ENCODE results near the gene TLL2. TPM values are rescaled to one million over a fixed set of nuclear protein-coding genes. Genes with fewer than 3 reads are reported as not detected.

TLL2 gene
- total RNA-seq, 4 donors from 2014 or later, result 0.30 to 0.60 TPM; not detected in 2

DNA sequence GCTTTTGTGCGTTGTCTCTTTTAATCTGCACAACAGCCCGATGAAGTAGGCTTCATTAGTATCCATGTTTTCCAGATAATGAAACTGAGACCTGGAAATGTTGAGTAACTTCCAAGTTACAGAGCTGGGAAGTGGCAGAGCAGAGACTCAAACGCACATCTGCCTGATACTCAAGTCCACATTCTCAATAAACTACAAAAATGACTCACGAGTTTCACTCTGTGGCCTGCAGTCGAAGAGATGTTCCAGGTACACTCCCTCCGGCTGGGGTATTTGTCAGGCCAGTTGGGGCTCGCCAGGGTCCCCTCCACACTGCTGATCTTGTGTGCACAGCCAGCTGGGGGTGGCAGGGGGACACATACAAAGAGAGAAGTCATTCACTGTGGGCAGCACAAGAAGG lies 137.2 kb downstream of the TLL2 start:
- no peak for DNase-seq (ENCODE audit: low spot score in 2 of 2)
- H3K4me3 ChIP-seq, result no peak overlapping the region
- H3K9me3 ChIP-seq, result no peaks in the 10 kb centered on the region
- TF ChIP-seq, protein P1, sequence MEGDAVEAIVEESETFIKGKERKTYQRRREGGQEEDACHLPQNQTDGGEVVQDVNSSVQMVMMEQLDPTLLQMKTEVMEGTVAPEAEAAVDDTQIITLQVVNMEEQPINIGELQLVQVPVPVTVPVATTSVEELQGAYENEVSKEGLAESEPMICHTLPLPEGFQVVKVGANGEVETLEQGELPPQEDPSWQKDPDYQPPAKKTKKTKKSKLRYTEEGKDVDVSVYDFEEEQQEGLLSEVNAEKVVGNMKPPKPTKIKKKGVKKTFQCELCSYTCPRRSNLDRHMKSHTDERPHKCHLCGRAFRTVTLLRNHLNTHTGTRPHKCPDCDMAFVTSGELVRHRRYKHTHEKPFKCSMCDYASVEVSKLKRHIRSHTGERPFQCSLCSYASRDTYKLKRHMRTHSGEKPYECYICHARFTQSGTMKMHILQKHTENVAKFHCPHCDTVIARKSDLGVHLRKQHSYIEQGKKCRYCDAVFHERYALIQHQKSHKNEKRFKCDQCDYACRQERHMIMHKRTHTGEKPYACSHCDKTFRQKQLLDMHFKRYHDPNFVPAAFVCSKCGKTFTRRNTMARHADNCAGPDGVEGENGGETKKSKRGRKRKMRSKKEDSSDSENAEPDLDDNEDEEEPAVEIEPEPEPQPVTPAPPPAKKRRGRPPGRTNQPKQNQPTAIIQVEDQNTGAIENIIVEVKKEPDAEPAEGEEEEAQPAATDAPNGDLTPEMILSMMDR (IDR thresholded peaks at IDR 0.05), result no peak
- TF ChIP-seq EP300 (IDR thresholded peaks at IDR 0.05) (no peak), POLR2A (IDR thresholded peaks at IDR 0.05) (no peak), POLR2AphosphoS5 (IDR thresholded peaks at IDR 0.05) (no peak)
- H3K27me3 ChIP-seq, result peaks cover 43% of the 10 kb centered on the region
- H3K36me3 ChIP-seq, result no peaks in the 10 kb centered on the region
- H3K4me1 ChIP-seq, result peaks cover 18% of the 10 kb centered on the region
- WGBS, result 41% methylated on average over 7 of the region's 7 CpGs
- no peak overlapping the region for H3K27ac ChIP-seq

- WGBS, result 6% methylated on average over 26 of the region's 36 CpGs
- Histone ChIP-seq H3K27ac (no peak overlapping the region), H3K4me3 (peak overlapping the region; percentile 46), H3K4me1 (peaks cover 18% of the 10 kb centered on the region), H3K36me3 (no peaks in the 10 kb centered on the region), H3K27me3 (peaks cover 45% of the 10 kb centered on the region), H3K9me3 (no peaks in the 10 kb centered on the region)
- DNase-seq (ENCODE audit: low spot score in 2 of 2), result peak; percentile 89 to 91
- no peak for TF ChIP-seq POLR2AphosphoS5 (IDR thresholded peaks at IDR 0.05)
- no peak for TF ChIP-seq POLR2A (IDR thresholded peaks at IDR 0.05)
- TF ChIP-seq, protein P1 (IDR thresholded peaks at IDR 0.05), result peak; percentile 87 to 97
- TF ChIP-seq EP300 (IDR thresholded peaks at IDR 0.05), result no peak
Measured at GRCh38 chr10:96374985-96375830, 138.5 kb downstream of the TLL2 start.

DNA sequence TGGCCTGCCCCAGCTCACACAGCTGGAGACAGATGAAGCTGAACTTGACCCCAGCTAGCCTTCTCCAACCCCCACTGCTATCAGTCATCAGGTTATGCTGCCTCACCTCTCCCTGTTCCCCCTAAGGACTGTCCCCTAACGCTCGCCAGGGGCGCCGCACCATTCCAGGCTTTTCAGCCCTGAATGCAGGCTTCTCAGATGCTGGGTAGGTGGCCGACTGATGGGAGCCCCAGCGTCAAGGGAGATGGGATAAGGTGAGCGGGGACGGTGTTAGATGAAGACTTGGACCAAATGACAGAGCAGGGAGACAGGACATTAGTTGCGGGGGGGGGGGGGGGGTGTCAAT lies 139.1 kb downstream of the TLL2 start:
- TF ChIP-seq EP300 (IDR thresholded peaks at IDR 0.05) (no peak), POLR2A (IDR thresholded peaks at IDR 0.05) (no peak), POLR2AphosphoS5 (IDR thresholded peaks at IDR 0.05) (no peak)
- TF ChIP-seq, protein P1 (IDR thresholded peaks at IDR 0.05), result no peak
- Histone ChIP-seq H3K27ac (no peak overlapping the region), H3K27me3 (peaks cover 43% of the 10 kb centered on the region), H3K4me1 (peaks cover 18% of the 10 kb centered on the region), H3K9me3 (no peaks in the 10 kb centered on the region), H3K4me3 (no peak overlapping the region), H3K36me3 (no peaks in the 10 kb centered on the region)
- WGBS, result 18% methylated on average over 9 of the region's 9 CpGs
- DNase-seq (ENCODE audit: low spot score in 2 of 2), result no peak

GRCh38 chr10:96374004-96374403 lies 139.7 kb downstream of the TLL2 start:
- DNase-seq (ENCODE audit: low spot score in 2 of 2), result no peak
- TF ChIP-seq POLR2AphosphoS5 (IDR thresholded peaks at IDR 0.05), result no peak
- TF ChIP-seq, protein P1 (IDR thresholded peaks at IDR 0.05), result no peak
- no peak for TF ChIP-seq POLR2A (IDR thresholded peaks at IDR 0.05)
- TF ChIP-seq EP300 (IDR thresholded peaks at IDR 0.05), result no peak
- Histone ChIP-seq H3K27ac (no peak overlapping the region), H3K4me3 (no peak overlapping the region), H3K27me3 (peaks cover 39% of the 10 kb centered on the region), H3K9me3 (no peaks in the 10 kb centered on the region), H3K4me1 (peaks cover 18% of the 10 kb centered on the region), H3K36me3 (no peaks in the 10 kb centered on the region)
- WGBS, result 86% methylated on average over 5 of the region's 5 CpGs

GRCh38 chr10:96371356-96371755 lies 142.4 kb downstream of the TLL2 start:
- H3K9me3 ChIP-seq, result no peaks in the 10 kb centered on the region
- H3K36me3 ChIP-seq, result no peaks in the 10 kb centered on the region
- H3K27ac ChIP-seq, result no peak overlapping the region
- WGBS, result 93% methylated on average over 11 of the region's 11 CpGs
- H3K27me3 ChIP-seq, result peaks cover 16% of the 10 kb centered on the region
- TF ChIP-seq POLR2AphosphoS5 (IDR thresholded peaks at IDR 0.05) (no peak), POLR2A (IDR thresholded peaks at IDR 0.05) (no peak), EP300 (IDR thresholded peaks at IDR 0.05) (no peak)
- TF ChIP-seq, protein P1 (IDR thresholded peaks at IDR 0.05), result no peak
- no peak overlapping the region for H3K4me3 ChIP-seq
- peaks cover 4% of the 10 kb centered on the region for H3K4me1 ChIP-seq
- DNase-seq (ENCODE audit: low spot score in 2 of 2), result no peak
